Upper lobe of left lung (tissue), 4 donors: ENCODE data around the gene SAMMSON.

ENCODE experiments used
- EP300 ChIP-seq, 4 donors: sonication (generic); formaldehyde crosslinking; IDR thresholded peaks; one replicate each; pipeline ENCODE4 v1.5.1; 2017; ENCODE audit warnings: antibody characterized with exemption in 4 of 4, control low read depth in 2 of 4
- POLR2A ChIP-seq, 4 donors: fragments of 450-650 bp; IDR thresholded peaks; one replicate each; pipeline ENCODE4 v1.5.1; 2016 to 2017; ENCODE audit warnings: antibody characterized with exemption in 4 of 4, mild to moderate bottlenecking in 2 of 4
- POLR2AphosphoS5 ChIP-seq, 2 donors: sonication (generic); formaldehyde crosslinking; IDR thresholded peaks; one replicate each; pipeline ENCODE4 v1.5.1; 2017; ENCODE audit warnings: antibody characterized with exemption in 2 of 2
- TF ChIP-seq, protein P1 (sequence below), 6 experiments: fragments of 450-650 bp in 4 of 6; fragments of 200-600 bp in 2 of 6; sonication (generic) in 2 of 6; IDR thresholded peaks; one replicate each; pipeline ENCODE4 v1.5.1; 2016 to 2019; ENCODE audit warnings: antibody characterized with exemption in 6 of 6

DNA sequence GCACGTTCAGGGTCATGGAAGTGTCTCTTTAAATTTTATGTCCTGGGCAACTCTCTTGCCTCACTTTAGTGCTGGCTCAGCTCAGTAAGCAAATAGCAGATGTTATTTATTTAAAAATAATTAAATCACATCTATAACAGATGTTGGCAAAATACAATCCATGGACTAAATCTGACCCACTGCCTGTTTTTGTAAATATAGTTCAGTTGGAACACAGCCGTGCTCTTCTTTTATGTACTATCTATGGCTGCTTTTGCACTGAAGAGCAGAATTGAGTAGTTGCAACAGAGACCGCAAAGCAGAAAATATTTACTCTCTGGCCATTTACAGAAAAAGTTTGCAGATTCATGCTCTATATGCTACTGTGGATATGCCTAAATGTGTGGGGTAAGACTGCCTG is 79.2 kb downstream of the SAMMSON start:
- TF ChIP-seq, protein P1, sequence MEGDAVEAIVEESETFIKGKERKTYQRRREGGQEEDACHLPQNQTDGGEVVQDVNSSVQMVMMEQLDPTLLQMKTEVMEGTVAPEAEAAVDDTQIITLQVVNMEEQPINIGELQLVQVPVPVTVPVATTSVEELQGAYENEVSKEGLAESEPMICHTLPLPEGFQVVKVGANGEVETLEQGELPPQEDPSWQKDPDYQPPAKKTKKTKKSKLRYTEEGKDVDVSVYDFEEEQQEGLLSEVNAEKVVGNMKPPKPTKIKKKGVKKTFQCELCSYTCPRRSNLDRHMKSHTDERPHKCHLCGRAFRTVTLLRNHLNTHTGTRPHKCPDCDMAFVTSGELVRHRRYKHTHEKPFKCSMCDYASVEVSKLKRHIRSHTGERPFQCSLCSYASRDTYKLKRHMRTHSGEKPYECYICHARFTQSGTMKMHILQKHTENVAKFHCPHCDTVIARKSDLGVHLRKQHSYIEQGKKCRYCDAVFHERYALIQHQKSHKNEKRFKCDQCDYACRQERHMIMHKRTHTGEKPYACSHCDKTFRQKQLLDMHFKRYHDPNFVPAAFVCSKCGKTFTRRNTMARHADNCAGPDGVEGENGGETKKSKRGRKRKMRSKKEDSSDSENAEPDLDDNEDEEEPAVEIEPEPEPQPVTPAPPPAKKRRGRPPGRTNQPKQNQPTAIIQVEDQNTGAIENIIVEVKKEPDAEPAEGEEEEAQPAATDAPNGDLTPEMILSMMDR (IDR thresholded peaks at IDR 0.05) = no peak
- no peak for TF ChIP-seq POLR2A (IDR thresholded peaks at IDR 0.05)
- TF ChIP-seq EP300 (IDR thresholded peaks at IDR 0.05) = no peak
- no peak for TF ChIP-seq POLR2AphosphoS5 (IDR thresholded peaks at IDR 0.05)
